ENCODE data around the gene PLAAT4. TPM values are rescaled to one million over a fixed set of nuclear protein-coding genes. Genes with fewer than 3 reads are reported as not detected.
"Not testable (repeated sequence)": the region's sequence is repeated elsewhere in the genome, so short reads cannot be mapped to it uniquely, and the experiment has no call there.

PLAAT4 gene
- total and polyA plus RNA-seq, 3 donors from 2014 or later: 9.8 to 35.0 (median 14.2) TPM

- no peaks in the 10 kb centered on the region for H3K9me3 ChIP-seq
- H3K36me3 ChIP-seq (ENCODE audit: low read depth, missing control alignments): no peaks in the 10 kb centered on the region
- no peak for DNase-seq
- WGBS, 2 donors: 92 to 93% methylated on average over 5 of the region's 5 CpGs
- no peak overlapping the region for H3K4me3 ChIP-seq
- intact Hi-C loops (cut with DNase I; ENCODE audit: low total_unique reads): no loop called here
- TF ChIP-seq CTCF (IDR thresholded peaks at IDR 0.05): no peak
- no peak for TF ChIP-seq POLR2A (IDR thresholded peaks at IDR 0.05)
- H3K4me1 ChIP-seq: peaks cover 22% of the 10 kb centered on the region
- no peaks in the 10 kb centered on the region for H3K27me3 ChIP-seq
- no peak overlapping the region for H3K27ac ChIP-seq
Observed at GRCh38 chr11:63534895-63535461, 1.6 kb upstream of the PLAAT4 start.

GRCh38 chr11:63535734-63536133 lies 874 bp upstream of the PLAAT4 start:
- intact Hi-C loops (cut with DNase I; ENCODE audit: low total_unique reads): no loop called here
- peak overlapping the region in 1 of 2 donors; percentile 63 for H3K27ac ChIP-seq
- H3K4me3 ChIP-seq: no peak overlapping the region
- TF ChIP-seq CTCF (IDR thresholded peaks at IDR 0.05) (no peak), POLR2A (IDR thresholded peaks at IDR 0.05) (no peak)
- DNase-seq: no peak
- WGBS, 2 donors: 67 to 79% methylated on average over 1 of the region's 1 CpG
- peaks cover 22% of the 10 kb centered on the region for H3K4me1 ChIP-seq
- H3K9me3 ChIP-seq: no peaks in the 10 kb centered on the region
- no peaks in the 10 kb centered on the region for H3K36me3 ChIP-seq (ENCODE audit: low read depth, missing control alignments)
- no peaks in the 10 kb centered on the region for H3K27me3 ChIP-seq

GRCh38 chr11:63537293-63538101 lies 889 bp downstream of the PLAAT4 start:
- H3K4me1 ChIP-seq: peaks cover 22% of the 10 kb centered on the region
- TF ChIP-seq POLR2A (IDR thresholded peaks at IDR 0.05) (no peak), CTCF (IDR thresholded peaks at IDR 0.05) (no peak)
- no peaks in the 10 kb centered on the region for H3K9me3 ChIP-seq
- intact Hi-C loops (cut with DNase I; ENCODE audit: low total_unique reads): no loop called here
- peak overlapping the region; percentile 63 to 75 for H3K27ac ChIP-seq
- peak; percentile 75 for DNase-seq
- peak overlapping the region; percentile 34 to 40 for H3K4me3 ChIP-seq
- 42 to 49% methylated on average over 8 of the region's 8 CpGs for WGBS, 2 donors
- H3K27me3 ChIP-seq: no peaks in the 10 kb centered on the region
- H3K36me3 ChIP-seq (ENCODE audit: low read depth, missing control alignments): no peaks in the 10 kb centered on the region

GRCh38 chr11:63542506-63542905 lies 5.9 kb downstream of the PLAAT4 start:
- H3K27ac ChIP-seq; H3K9me3 ChIP-seq; H3K27me3 ChIP-seq; intact Hi-C loops (cut with DNase I; ENCODE audit: low total_unique reads); DNase-seq; H3K4me3 ChIP-seq; H3K36me3 ChIP-seq (ENCODE audit: low read depth, missing control alignments); H3K4me1 ChIP-seq: not testable (repeated sequence)
- WGBS, 2 donors: 84 to 85% methylated on average over 2 of the region's 2 CpGs

- H3K36me3 ChIP-seq (ENCODE audit: low read depth, missing control alignments): no peaks in the 10 kb centered on the region
- WGBS, 2 donors: 83 to 84% methylated on average over 2 of the region's 2 CpGs
- H3K4me3 ChIP-seq: no peak overlapping the region
- H3K9me3 ChIP-seq: no peaks in the 10 kb centered on the region
- no peak overlapping the region for H3K27ac ChIP-seq
- TF ChIP-seq CTCF (IDR thresholded peaks at IDR 0.05): no peak
- TF ChIP-seq POLR2A (IDR thresholded peaks at IDR 0.05): no peak
- H3K4me1 ChIP-seq: no peaks in the 10 kb centered on the region
- H3K27me3 ChIP-seq: no peaks in the 10 kb centered on the region
- intact Hi-C loops (cut with DNase I; ENCODE audit: low total_unique reads): no loop called here
- no peak for DNase-seq
Observed at GRCh38 chr11:63543711-63544110, 7.1 kb downstream of the PLAAT4 start.
